Measurements from ENCODE around the gene UNC5C. TPM values are rescaled to one million over a fixed set of nuclear protein-coding genes. Genes with fewer than 3 reads are reported as not detected.

The UNC5C gene
- total RNA-seq, 4 donors from 2014 or later, result 3.3 to 21.6 (median 7.9) TPM

GRCh38 chr4:95267081-95267480, 281.7 kb downstream of the UNC5C start:
- no peak overlapping the region for H3K4me3 ChIP-seq
- intact Hi-C loops (cut with DNase I; ENCODE audit: low total_unique reads), result no loop called here
- no peaks in the 10 kb centered on the region for H3K9me3 ChIP-seq
- no peaks in the 10 kb centered on the region for H3K4me1 ChIP-seq
- no peak for TF ChIP-seq CTCF (IDR thresholded peaks at IDR 0.05)
- DNase-seq, result no peak
- no peak overlapping the region for H3K27ac ChIP-seq
- H3K36me3 ChIP-seq, result no peaks in the 10 kb centered on the region
- no peaks in the 10 kb centered on the region for H3K27me3 ChIP-seq

- intact Hi-C loops (cut with DNase I; ENCODE audit: low total_unique reads), result no loop called here
- Histone ChIP-seq H3K9me3 (no peaks in the 10 kb centered on the region), H3K27ac (no peak overlapping the region), H3K4me1 (no peaks in the 10 kb centered on the region), H3K36me3 (no peaks in the 10 kb centered on the region), H3K4me3 (no peak overlapping the region), H3K27me3 (no peaks in the 10 kb centered on the region)
- no peak for TF ChIP-seq POLR2A (IDR thresholded peaks at IDR 0.05)
- TF ChIP-seq CTCF (IDR thresholded peaks at IDR 0.05), result no peak
- DNase-seq, result no peak
Measured at GRCh38 chr4:95265814-95266740, 282.7 kb downstream of the UNC5C start.

- intact Hi-C loops (cut with DNase I; ENCODE audit: low total_unique reads), result no loop called here
- TF ChIP-seq CTCF (IDR thresholded peaks at IDR 0.05) (no peak), POLR2A (IDR thresholded peaks at IDR 0.05) (no peak)
- no peak for DNase-seq
- Histone ChIP-seq H3K27me3 (no peaks in the 10 kb centered on the region), H3K4me3 (no peak overlapping the region), H3K4me1 (no peaks in the 10 kb centered on the region), H3K36me3 (no peaks in the 10 kb centered on the region), H3K27ac (no peak overlapping the region), H3K9me3 (no peaks in the 10 kb centered on the region)
Measured at GRCh38 chr4:95264843-95265242, 283.9 kb downstream of the UNC5C start.

GRCh38 chr4:95263960-95264359, 284.8 kb downstream of the UNC5C start:
- intact Hi-C loops (cut with DNase I; ENCODE audit: low total_unique reads), result no loop called here
- no peak overlapping the region for H3K27ac ChIP-seq
- H3K4me3 ChIP-seq, result no peak overlapping the region
- no peaks in the 10 kb centered on the region for H3K27me3 ChIP-seq
- DNase-seq, result no peak
- H3K36me3 ChIP-seq, result no peaks in the 10 kb centered on the region
- no peaks in the 10 kb centered on the region for H3K9me3 ChIP-seq
- no peak for TF ChIP-seq CTCF (IDR thresholded peaks at IDR 0.05)
- no peak for TF ChIP-seq POLR2A (IDR thresholded peaks at IDR 0.05)
- no peaks in the 10 kb centered on the region for H3K4me1 ChIP-seq

- H3K27me3 ChIP-seq, result no peaks in the 10 kb centered on the region
- DNase-seq, result no peak
- H3K27ac ChIP-seq, result no peak overlapping the region
- H3K36me3 ChIP-seq, result no peaks in the 10 kb centered on the region
- intact Hi-C loops (cut with DNase I; ENCODE audit: low total_unique reads), result no loop called here
- no peaks in the 10 kb centered on the region for H3K9me3 ChIP-seq
- H3K4me1 ChIP-seq, result no peaks in the 10 kb centered on the region
- TF ChIP-seq POLR2A (IDR thresholded peaks at IDR 0.05), result no peak
- TF ChIP-seq CTCF (IDR thresholded peaks at IDR 0.05), result no peak
- no peak overlapping the region for H3K4me3 ChIP-seq
Measured at GRCh38 chr4:95263391-95263790, 285.4 kb downstream of the UNC5C start.

Measured in uterus (tissue), 4 donors.